ENCODE results near the gene SENP1. TPM values are rescaled to one million over a fixed set of nuclear protein-coding genes. Genes with fewer than 3 reads are reported as not detected.

The SENP1 gene
- total RNA-seq, 3 donors from 2014 or later, result 12.7 to 20.8 (median 17.4) TPM

- DNase-seq (no peak), ATAC-seq (no peak)
- Histone ChIP-seq H3K9me3 (no peaks in the 10 kb centered on the region), H3K4me1 (ENCODE audit: low read depth) (no peaks in the 10 kb centered on the region), H3K4me3 (no peak overlapping the region), H3K36me3 (ENCODE audit: low read depth) (no peaks in the 10 kb centered on the region)
- TF ChIP-seq CTCF (IDR thresholded peaks at IDR 0.05), result no peak
- intact Hi-C loops (cut with DNase I, micrococcal nuclease), result no loop called here
These were observed 92.6 kb downstream of the SENP1 start for GRCh38 chr12:48013287-48013686.

- ATAC-seq (no peak), DNase-seq (no peak)
- no peak overlapping the region for H3K4me3 ChIP-seq
- H3K36me3 ChIP-seq (ENCODE audit: low read depth), result no peaks in the 10 kb centered on the region
- H3K4me1 ChIP-seq (ENCODE audit: low read depth), result no peaks in the 10 kb centered on the region
- intact Hi-C loops (cut with DNase I, micrococcal nuclease), result no loop called here
- no peak for TF ChIP-seq CTCF (IDR thresholded peaks at IDR 0.05)
- H3K9me3 ChIP-seq, result no peaks in the 10 kb centered on the region
These were observed 93.8 kb downstream of the SENP1 start for GRCh38 chr12:48012070-48012469.

- no peaks in the 10 kb centered on the region for H3K9me3 ChIP-seq
- ATAC-seq, result no peak
These were observed 95.4 kb downstream of the SENP1 start for GRCh38 chr12:48010366-48010970.

GRCh38 chr12:48009471-48009870 is 96.4 kb downstream of the SENP1 start:
- H3K4me1 ChIP-seq (ENCODE audit: low read depth), result peaks cover 4% of the 10 kb centered on the region
- H3K4me3 ChIP-seq, result no peak overlapping the region
- DNase-seq (no peak), ATAC-seq (no peak)
- no peaks in the 10 kb centered on the region for H3K36me3 ChIP-seq (ENCODE audit: low read depth)
- no peak for TF ChIP-seq CTCF (IDR thresholded peaks at IDR 0.05)
- H3K9me3 ChIP-seq, result no peaks in the 10 kb centered on the region
- intact Hi-C loops (cut with DNase I, micrococcal nuclease), result no loop called here

More at GRCh38 chr12:48010366-48010970, 95.4 kb downstream of the SENP1 start:
- no peaks in the 10 kb centered on the region for H3K36me3 ChIP-seq (ENCODE audit: low read depth)
- no peaks in the 10 kb centered on the region for H3K4me1 ChIP-seq (ENCODE audit: low read depth)
- no peak for TF ChIP-seq CTCF (IDR thresholded peaks at IDR 0.05)
- H3K4me3 ChIP-seq, result no peak overlapping the region
- DNase-seq, result no peak
- intact Hi-C loops (cut with DNase I, micrococcal nuclease), result no loop called here

- no peak for ATAC-seq
- H3K4me3 ChIP-seq, result no peak overlapping the region
- no peaks in the 10 kb centered on the region for H3K9me3 ChIP-seq
- no peak for TF ChIP-seq CTCF (IDR thresholded peaks at IDR 0.05)
- no peaks in the 10 kb centered on the region for H3K36me3 ChIP-seq (ENCODE audit: low read depth)
- no peak for DNase-seq
- intact Hi-C loops (cut with DNase I, micrococcal nuclease), result no loop called here
- H3K4me1 ChIP-seq (ENCODE audit: low read depth), result peaks cover 9% of the 10 kb centered on the region
These were observed 96.9 kb downstream of the SENP1 start for GRCh38 chr12:48008950-48009349.

GRCh38 chr12:48008349-48008748 is 97.5 kb downstream of the SENP1 start:
- DNase-seq (no peak), ATAC-seq (no peak)
- no peak overlapping the region for H3K4me3 ChIP-seq
- H3K36me3 ChIP-seq (ENCODE audit: low read depth), result no peaks in the 10 kb centered on the region
- intact Hi-C loops (cut with DNase I, micrococcal nuclease), result no loop called here
- H3K9me3 ChIP-seq, result no peaks in the 10 kb centered on the region
- peaks cover 14% of the 10 kb centered on the region for H3K4me1 ChIP-seq (ENCODE audit: low read depth)
- no peak for TF ChIP-seq CTCF (IDR thresholded peaks at IDR 0.05)
